SIG-M5 treated with dmso at 0.1 percent for 504 hours (cell line): ENCODE results near the gene IVL.

Experiments used
- DNase-seq: peaks from one replicate; lab custom pipeline; 2025; ENCODE audit not compliant: unreplicated experiment; lab: John Stamatoyannopoulos, UW

The IVL gene

GRCh38 chr1:152907686-152908601 is at the start of gene IVL:
TSS of gene IVL (plus strand) at chr1:152908546. CDS start at chr1:152909798, 1,252 bp downstream.
- peak; percentile 33 for DNase-seq

- DNase-seq, result no peak
Observed at GRCh38 chr1:152859696-152860095, 48.6 kb upstream of the IVL start, which contains the start of gene LCE7A. TSS of gene LCE7A (plus strand) at chr1:152859996. CDS start at chr1:152860698, 702 bp downstream.

- no peak for DNase-seq
Observed at GRCh38 chr1:152860129-152860528, 48.2 kb upstream of the IVL start.

- DNase-seq, result no peak
Observed at GRCh38 chr1:152861374-152861773, 47.0 kb upstream of the IVL start.

- no peak for DNase-seq
Observed at GRCh38 chr1:152864443-152864842, 43.9 kb upstream of the IVL start.

GRCh38 chr1:152866321-152866720 is 42.0 kb upstream of the IVL start:
- DNase-seq, result no peak

GRCh38 chr1:152869808-152870419 is 38.4 kb upstream of the IVL start:
- DNase-seq, result peak; percentile 70

GRCh38 chr1:152870831-152871730 is 37.3 kb upstream of the IVL start:
- peak; percentile 32 for DNase-seq

GRCh38 chr1:152871731-152872126 is 36.6 kb upstream of the IVL start:
- DNase-seq, result no peak

- no peak for DNase-seq
Observed at GRCh38 chr1:152873495-152873894, 34.9 kb upstream of the IVL start.

GRCh38 chr1:152876827-152877226 is 31.5 kb upstream of the IVL start:
- DNase-seq, result no peak

- DNase-seq, result no peak
Observed at GRCh38 chr1:152878042-152878441, 30.3 kb upstream of the IVL start, which contains the start of gene SMCP. TSS of gene SMCP (plus strand) at chr1:152878322. CDS start at chr1:152884423, 6,101 bp downstream.

- DNase-seq, result no peak
Observed at GRCh38 chr1:152879559-152880198, 28.7 kb upstream of the IVL start.

- no peak for DNase-seq
Observed at GRCh38 chr1:152880316-152880715, 28.0 kb upstream of the IVL start.

GRCh38 chr1:152880907-152881306 is 27.4 kb upstream of the IVL start:
- no peak for DNase-seq

- DNase-seq, result no peak
Observed at GRCh38 chr1:152884085-152884484, 24.3 kb upstream of the IVL start.

GRCh38 chr1:152884506-152884905 is 23.8 kb upstream of the IVL start:
- DNase-seq, result no peak

- no peak for DNase-seq
Observed at GRCh38 chr1:152884966-152885624, 23.3 kb upstream of the IVL start.

- DNase-seq, result no peak
Observed at GRCh38 chr1:152886085-152886484, 22.3 kb upstream of the IVL start.

- no peak for DNase-seq
Observed at GRCh38 chr1:152886758-152887409, 21.5 kb upstream of the IVL start.
